Thyroid gland (tissue), 4 donors: ENCODE measurements around the gene EEIG2. TPM values are rescaled to one million over a fixed set of nuclear protein-coding genes. Genes with fewer than 3 reads are reported as not detected.

Experiments
- DNase-seq, 2 donors: peaks; one replicate each; pipeline ENCODE4 v3.0.0-alpha.2; 2019
- H3K27ac ChIP-seq, 3 donors: fragments of 200-600 bp; sonication (generic); 1 replicate in 2 of 3; 2 replicates in 1 of 3; pipeline ENCODE4 v1.5.1; 2016 to 2019; ENCODE audit warnings: mild to moderate bottlenecking in 1 of 3, moderate library complexity in 1 of 3
- H3K27me3 ChIP-seq: fragments of 200-600 bp; sonication (generic); one replicate; pipeline ENCODE4 v1.5.1; 2019
- H3K36me3 ChIP-seq, 2 donors: fragments of 200-600 bp; sonication (generic); one replicate each; pipeline ENCODE4 v1.5.1; 2016 to 2019
- H3K4me1 ChIP-seq, 2 donors: fragments of 200-600 bp; sonication (generic); one replicate each; pipeline ENCODE4 v1.5.1; 2017 to 2019
- H3K4me3 ChIP-seq, 3 donors: fragments of 200-600 bp; sonication (generic); replicated peaks in 1 of 3; 1 replicate in 2 of 3; 2 replicates in 1 of 3; pipeline ENCODE4 v1.5.1; 2016; ENCODE audit warnings: mild to moderate bottlenecking in 1 of 3
- H3K9me3 ChIP-seq: fragments of 200-600 bp; sonication (generic); one replicate; pipeline ENCODE4 v1.5.1; 2017
- POLR2A ChIP-seq, 2 donors: fragments of 450-650 bp; IDR thresholded peaks; one replicate each; pipeline ENCODE4 v1.6.1; 2017; ENCODE audit warnings: antibody characterized with exemption in 2 of 2, mild to moderate bottlenecking in 2 of 2, moderate library complexity in 1 of 2
- WGBS, 2 donors: methylation state at CpG; one replicate each; pipeline ENCODE4 v1.1.5; 2017; 5-methylcytosine and 5-hydroxymethylcytosine counted together
- intact Hi-C: fragments of 100-400 bp; cut with DNase I; formaldehyde crosslinking; loops from one replicate; pipeline ENCODE4 v1.15.1; 2023
- total RNA-seq, 4 donors: library from RNA; depleted of rRNA; stranded (reverse); fragments of >200 nt; gene quantifications; one replicate each; pipeline ENCODE4 v1.2.3, GENCODE V29; 2016
- TF ChIP-seq, protein P1 (sequence below), 6 experiments: fragments of 200-600 bp in 3 of 6; fragments of 450-650 bp in 3 of 6; sonication (generic) in 3 of 6; IDR thresholded peaks; one replicate each; pipeline ENCODE4 v1.5.1; 2016 to 2019; ENCODE audit warnings: antibody characterized with exemption in 6 of 6, mild to moderate bottlenecking in 2 of 6, inconsistent platforms in 1 of 6, moderate library complexity in 1 of 6

Gene EEIG2
- total RNA-seq, 4 donors from 2014 or later, result 7.4 to 11.8 (median 8.2) TPM

DNA sequence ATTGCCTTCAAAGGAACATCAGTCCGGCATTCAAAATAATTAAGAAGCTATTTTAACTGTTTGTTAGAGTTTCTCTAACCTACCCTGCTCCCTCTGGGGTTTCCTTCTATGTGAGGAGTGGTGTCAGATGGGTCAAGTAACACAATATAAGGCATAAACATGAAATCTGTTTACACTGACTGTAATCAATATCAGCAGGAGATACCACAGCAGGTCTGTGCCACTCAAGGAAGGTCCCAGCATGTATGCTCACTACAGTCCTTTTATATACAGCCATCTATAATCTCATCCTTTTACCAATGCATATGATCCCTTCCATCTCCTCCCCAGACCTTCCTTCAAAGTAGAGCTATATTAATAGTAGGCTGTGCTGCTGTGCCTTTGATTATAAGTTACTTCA is 25.4 kb downstream of the EEIG2 start:
- intact Hi-C loops, result no loop called here
- H3K4me3 ChIP-seq, result no peak overlapping the region

DNA sequence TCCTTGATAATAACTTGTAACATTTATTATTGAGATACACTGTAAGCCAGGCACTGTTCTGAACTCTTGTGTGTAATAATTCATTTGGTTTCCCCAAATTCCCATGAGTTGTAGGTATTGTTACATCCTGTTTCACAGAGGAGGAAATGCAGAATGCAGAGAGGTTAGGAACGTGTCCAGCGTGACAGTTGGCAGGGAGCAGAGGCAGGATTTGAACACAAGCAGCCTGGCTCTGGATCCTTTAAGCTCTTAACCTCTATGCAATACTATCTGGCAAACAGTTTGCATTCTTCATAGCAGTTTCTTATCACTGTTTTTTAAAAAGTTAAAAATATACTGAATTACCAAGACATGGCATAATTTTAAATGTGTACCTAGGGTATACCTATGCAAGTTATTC is 30.5 kb downstream of the EEIG2 start:
- H3K9me3 ChIP-seq, result no peaks in the 10 kb centered on the region
- intact Hi-C loops, result no loop called here
- H3K36me3 ChIP-seq, result no peaks in the 10 kb centered on the region
- H3K27ac ChIP-seq, result peak overlapping the region; percentile 3 to 11 (median 7)
- DNase-seq, result no peak
- 65 to 71% methylated on average over 2 of the region's 2 CpGs for WGBS, 2 donors
- no peaks in the 10 kb centered on the region for H3K27me3 ChIP-seq
- no peak for TF ChIP-seq POLR2A (IDR thresholded peaks at IDR 0.05)
- TF ChIP-seq, protein P1, sequence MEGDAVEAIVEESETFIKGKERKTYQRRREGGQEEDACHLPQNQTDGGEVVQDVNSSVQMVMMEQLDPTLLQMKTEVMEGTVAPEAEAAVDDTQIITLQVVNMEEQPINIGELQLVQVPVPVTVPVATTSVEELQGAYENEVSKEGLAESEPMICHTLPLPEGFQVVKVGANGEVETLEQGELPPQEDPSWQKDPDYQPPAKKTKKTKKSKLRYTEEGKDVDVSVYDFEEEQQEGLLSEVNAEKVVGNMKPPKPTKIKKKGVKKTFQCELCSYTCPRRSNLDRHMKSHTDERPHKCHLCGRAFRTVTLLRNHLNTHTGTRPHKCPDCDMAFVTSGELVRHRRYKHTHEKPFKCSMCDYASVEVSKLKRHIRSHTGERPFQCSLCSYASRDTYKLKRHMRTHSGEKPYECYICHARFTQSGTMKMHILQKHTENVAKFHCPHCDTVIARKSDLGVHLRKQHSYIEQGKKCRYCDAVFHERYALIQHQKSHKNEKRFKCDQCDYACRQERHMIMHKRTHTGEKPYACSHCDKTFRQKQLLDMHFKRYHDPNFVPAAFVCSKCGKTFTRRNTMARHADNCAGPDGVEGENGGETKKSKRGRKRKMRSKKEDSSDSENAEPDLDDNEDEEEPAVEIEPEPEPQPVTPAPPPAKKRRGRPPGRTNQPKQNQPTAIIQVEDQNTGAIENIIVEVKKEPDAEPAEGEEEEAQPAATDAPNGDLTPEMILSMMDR (IDR thresholded peaks at IDR 0.05), result no peak
- no peak overlapping the region for H3K4me3 ChIP-seq
- H3K4me1 ChIP-seq, result peaks cover 0 to 17% of the 10 kb centered on the region in 2 donors

More for the DNA sequence above, 25.4 kb downstream of the EEIG2 start:
- no peaks in the 10 kb centered on the region for H3K9me3 ChIP-seq
- TF ChIP-seq POLR2A (IDR thresholded peaks at IDR 0.05), result no peak
- TF ChIP-seq, protein P1 (IDR thresholded peaks at IDR 0.05), result no peak
- DNase-seq, result no peak
- peaks cover 0 to 5% of the 10 kb centered on the region in 2 donors for H3K4me1 ChIP-seq
- H3K27me3 ChIP-seq, result no peaks in the 10 kb centered on the region
- WGBS, 2 donors, result 81 to 89% methylated on average over 1 of the region's 1 CpG
- no peak overlapping the region for H3K27ac ChIP-seq
- no peaks in the 10 kb centered on the region for H3K36me3 ChIP-seq

DNA sequence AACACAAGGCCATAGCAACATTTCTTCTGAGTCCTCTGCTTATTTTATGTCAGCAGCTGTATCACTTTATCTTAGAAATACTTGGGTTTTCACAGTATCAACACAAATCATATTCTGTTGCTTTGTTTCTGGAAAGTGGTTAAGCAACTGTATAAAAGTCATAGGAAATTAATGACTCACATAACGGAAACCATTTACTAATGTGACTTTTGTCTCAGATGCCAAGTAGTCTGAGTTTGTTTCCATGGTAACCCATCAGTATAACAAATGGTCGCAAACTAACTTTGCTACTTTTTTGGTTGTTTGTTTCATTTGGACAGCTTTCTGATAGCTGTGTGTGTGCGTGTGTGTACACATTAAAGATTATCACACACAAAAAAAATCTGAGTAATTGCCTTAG is 31.1 kb downstream of the EEIG2 start:
- peak overlapping the region in 1 of 3 donors; percentile 59 for H3K27ac ChIP-seq
- no peaks in the 10 kb centered on the region for H3K36me3 ChIP-seq
- no peak for DNase-seq
- 60 to 63% methylated on average over 3 of the region's 3 CpGs for WGBS, 2 donors
- no peak for TF ChIP-seq POLR2A (IDR thresholded peaks at IDR 0.05)
- H3K4me1 ChIP-seq, result peaks cover 0 to 17% of the 10 kb centered on the region in 2 donors
- no peaks in the 10 kb centered on the region for H3K27me3 ChIP-seq
- H3K4me3 ChIP-seq, result no peak overlapping the region
- intact Hi-C loops, result no loop called here
- no peaks in the 10 kb centered on the region for H3K9me3 ChIP-seq

DNA sequence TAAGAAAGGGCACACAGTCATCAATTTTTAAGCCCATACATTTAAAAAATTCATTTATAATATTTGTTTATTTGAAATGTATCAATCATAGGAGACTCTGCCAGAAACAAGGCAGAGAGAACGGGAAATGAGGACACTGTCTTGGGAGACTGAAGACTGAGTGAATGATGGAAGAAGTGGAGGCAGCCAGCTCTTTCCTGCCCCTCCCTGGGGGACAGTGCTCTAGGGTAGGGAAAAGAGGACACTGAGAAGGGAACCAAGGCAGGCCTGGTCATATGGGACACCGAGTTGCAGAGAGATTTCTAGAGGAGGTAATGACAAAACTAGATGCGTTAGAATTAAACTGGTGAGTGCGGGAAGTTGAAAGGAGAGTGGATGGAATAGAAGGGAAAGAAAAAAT is 31.6 kb downstream of the EEIG2 start:
- Histone ChIP-seq H3K36me3 (no peaks in the 10 kb centered on the region), H3K27ac (peak overlapping the region in 2 of 3 donors; percentile 45 to 59), H3K27me3 (no peaks in the 10 kb centered on the region), H3K4me3 (no peak overlapping the region), H3K9me3 (no peaks in the 10 kb centered on the region), H3K4me1 (peaks cover 0 to 17% of the 10 kb centered on the region in 2 donors)
- 69 to 81% methylated on average over 4 of the region's 4 CpGs for WGBS, 2 donors
- intact Hi-C loops, result no loop called here
- no peak for DNase-seq
- TF ChIP-seq POLR2A (IDR thresholded peaks at IDR 0.05), result no peak
- TF ChIP-seq, protein P1 (IDR thresholded peaks at IDR 0.05), result no peak

DNA sequence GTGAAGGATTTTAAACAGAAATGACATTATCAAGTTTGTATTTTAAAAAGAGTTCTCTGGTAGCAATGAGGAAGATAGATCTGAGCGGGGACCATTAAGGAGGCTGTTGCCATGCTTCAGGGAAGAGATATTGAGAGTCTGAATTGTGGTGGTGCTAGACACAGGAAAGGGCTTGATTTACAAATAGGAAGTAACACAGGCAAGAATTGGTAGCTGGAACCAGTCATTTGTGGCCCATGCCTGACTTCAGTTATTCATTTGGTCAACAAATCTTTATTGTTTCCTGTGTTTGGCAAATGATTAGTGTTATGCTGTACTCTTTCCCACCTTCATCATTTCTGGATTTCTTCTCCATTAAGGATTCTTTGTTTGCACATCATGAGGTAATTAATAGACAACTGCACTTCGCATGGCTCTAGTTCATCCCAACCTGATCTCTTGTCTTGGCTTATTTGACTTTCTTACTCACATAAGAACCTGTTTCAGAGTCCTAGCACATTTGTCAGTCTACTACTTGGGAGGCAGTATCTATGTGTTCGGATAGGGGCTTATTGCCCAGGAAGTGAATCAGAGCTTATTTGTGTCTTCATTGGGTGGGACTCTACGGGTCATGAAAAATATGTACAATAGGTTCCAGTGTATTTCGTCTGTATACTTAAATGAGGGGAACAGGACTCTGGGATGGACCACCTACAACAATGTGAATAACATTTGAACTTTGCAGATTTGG is 32.3 kb downstream of the EEIG2 start:
- no peak for DNase-seq
- Histone ChIP-seq H3K4me1 (peaks cover 0 to 17% of the 10 kb centered on the region in 2 donors), H3K27me3 (no peaks in the 10 kb centered on the region), H3K4me3 (no peak overlapping the region), H3K9me3 (no peaks in the 10 kb centered on the region), H3K27ac (peak overlapping the region in 2 of 3 donors; percentile 37 to 45), H3K36me3 (no peaks in the 10 kb centered on the region)
- intact Hi-C loops, result no loop called here
- 89 to 96% methylated on average over 5 of the region's 5 CpGs for WGBS, 2 donors
- TF ChIP-seq, protein P1 (IDR thresholded peaks at IDR 0.05), result no peak
- no peak for TF ChIP-seq POLR2A (IDR thresholded peaks at IDR 0.05)
